SK-N-SH (cell line): Measurements from ENCODE around the gene CDRT15. TPM values are rescaled to one million over a fixed set of nuclear protein-coding genes. Genes with fewer than 3 reads are reported as not detected.

ENCODE experiments used
- CTCF ChIA-PET: fragments of 300-600, 350-600 bp; formaldehyde crosslinking; extraction: SDS; loops from one replicate; lab custom pipeline; 2021; lab: Yijun Ruan, JAX
- POLR2A ChIA-PET: fragments of 350-600 bp; sonication (Branson Sonifier 250); formaldehyde crosslinking; extraction: SDS; loops from one replicate; lab custom pipeline; 2020; ENCODE audit warnings: antibody characterized with exemption, inconsistent platforms; lab: Yijun Ruan, JAX
- DNase-seq: peaks from one replicate; pipeline ENCODE4 v3.0.0; 2012
- H2AFZ ChIP-seq: fragments of 200-600 bp; sonication (generic); 2 replicates; pipeline ENCODE4 v1.8.1; 2016; ENCODE audit warnings: antibody characterized with exemption, mild to moderate bottlenecking, low read depth
- H3F3A ChIP-seq: fragments of 200-600 bp; sonication (generic); replicated peaks from 2 replicates; pipeline ENCODE3; 2016; ENCODE audit warnings: antibody characterized with exemption, mild to moderate bottlenecking; ENCODE audit not compliant: insufficient read depth
- H3K27ac ChIP-seq, 2 experiments: fragments of 200-500 bp in 1 of 2; fragments of 200-600 bp in 1 of 2; sonication (Bioruptor generic) in 1 of 2; sonication (generic), shearing (Covaris generic) in 1 of 2; 2 replicates each; pipeline versions ENCODE4 v1.5.1 to v1.6.1; 2014 to 2016; ENCODE audit warnings: low read depth in 2 of 2, inconsistent platforms in 1 of 2, low read length in 1 of 2, mild to moderate bottlenecking in 1 of 2, mixed read lengths in 1 of 2
- H3K27me3 ChIP-seq: fragments of 200-600 bp; sonication (generic), shearing (Covaris generic); 2 replicates; pipeline ENCODE4 v1.6.1; 2016; ENCODE audit warnings: mixed run types; ENCODE audit not compliant: insufficient read depth
- H3K36me3 ChIP-seq, 2 experiments: fragments of 200-500 bp in 1 of 2; fragments of 200-600 bp in 1 of 2; sonication (Bioruptor generic) in 1 of 2; sonication (generic) in 1 of 2; replicated peaks in 1 of 2; 2 replicates each; pipeline versions ENCODE3 to v1.5.1; 2014 to 2016; ENCODE audit warnings: low read length in 1 of 2, mild to moderate bottlenecking in 1 of 2; ENCODE audit not compliant: insufficient read depth in 2 of 2, control insufficient read depth in 1 of 2
- H3K4me1 ChIP-seq, 2 experiments: fragments of 200-500 bp in 1 of 2; fragments of 200-600 bp in 1 of 2; sonication (Bioruptor generic) in 1 of 2; sonication (generic), shearing (Covaris generic) in 1 of 2; 2 replicates each; pipeline versions ENCODE4 v1.5.1 to v1.6.1; 2014 to 2016; ENCODE audit warnings: low read depth in 1 of 2, low read length in 1 of 2, mixed run types in 1 of 2; ENCODE audit not compliant: insufficient read depth in 2 of 2, control insufficient read depth in 1 of 2
- H3K4me2 ChIP-seq: fragments of 200-600 bp; sonication (generic), shearing (Covaris generic); 2 replicates; pipeline ENCODE4 v1.6.1; 2017; ENCODE audit warnings: mixed run types
- H3K4me3 ChIP-seq, 2 experiments: fragments of 200-500 bp in 1 of 2; fragments of 200-600 bp in 1 of 2; sonication (Bioruptor generic) in 1 of 2; sonication (generic), shearing (Covaris generic) in 1 of 2; 2 replicates each; pipeline versions ENCODE4 v1.5.1 to v1.8.1; 2014 to 2016; ENCODE audit warnings: low read depth in 2 of 2, inconsistent platforms in 1 of 2, low read length in 1 of 2, mild to moderate bottlenecking in 1 of 2, mixed read lengths in 1 of 2, moderate library complexity in 1 of 2
- H3K79me2 ChIP-seq: fragments of 200-600 bp; sonication (generic); 2 replicates; pipeline ENCODE4 v1.8.1; 2017; ENCODE audit warnings: mild to moderate bottlenecking; ENCODE audit not compliant: insufficient read depth
- H3K9ac ChIP-seq: fragments of 200-600 bp; sonication (generic); 2 replicates; pipeline ENCODE4 v1.6.1; 2017; ENCODE audit warnings: mixed run types
- H3K9me2 ChIP-seq: fragments of 200-600 bp; sonication (generic); 2 replicates; pipeline ENCODE4 v1.6.1; 2017; ENCODE audit warnings: mixed run types
- H3K9me3 ChIP-seq: fragments of 200-600 bp; sonication (generic); 2 replicates; pipeline ENCODE4 v1.6.1; 2017; ENCODE audit warnings: mixed run types, mild to moderate bottlenecking, moderate library complexity
- H4K20me1 ChIP-seq: fragments of 200-600 bp; sonication (generic); 2 replicates; pipeline ENCODE4 v1.6.1; 2017; ENCODE audit warnings: mild to moderate bottlenecking, mixed run types; ENCODE audit not compliant: insufficient read depth
- EP300 ChIP-seq, 2 experiments: IDR thresholded peaks; 2 replicates each; pipeline versions ENCODE4 v1.4.0 to v1.6.1; 2012; ENCODE audit warnings: borderline replicate concordance in 1 of 2, low read depth in 1 of 2, low read length in 1 of 2
- EZH2phosphoT487 ChIP-seq: fragments of 200-600 bp; sonication (generic); IDR thresholded peaks from 2 replicates; pipeline ENCODE4 v1.6.1; 2017; ENCODE audit warnings: low read depth, mixed run types, mild to moderate bottlenecking, antibody characterized with exemption, moderate library complexity, borderline replicate concordance
- FOXJ3 ChIP-seq: sonication (generic); formaldehyde crosslinking; IDR thresholded peaks from 2 replicates; pipeline ENCODE4 v1.5.1; 2020; ENCODE audit warnings: mild to moderate bottlenecking, missing genetic modification reagents
- IRF3 ChIP-seq: fragments of 150-350 bp; IDR thresholded peaks from 2 replicates; pipeline ENCODE4 v1.6.1; 2016; ENCODE audit warnings: mild to moderate bottlenecking, low read depth, low read length
- MEF2A ChIP-seq: IDR thresholded peaks from 2 replicates; pipeline ENCODE4 v1.4.0; 2012; ENCODE audit warnings: low read depth, borderline replicate concordance
- NFIC ChIP-seq: IDR thresholded peaks from 2 replicates; pipeline ENCODE4 v1.4.0; 2012; ENCODE audit warnings: borderline replicate concordance
- NRF1 ChIP-seq: IDR thresholded peaks from 2 replicates; pipeline ENCODE4 v1.6.1; 2012; ENCODE audit warnings: low read depth, mild to moderate bottlenecking, low read length
- RAD21 ChIP-seq: IDR thresholded peaks from 2 replicates; pipeline ENCODE4 v1.6.1; 2012; ENCODE audit warnings: mild to moderate bottlenecking, low read length
- RCOR1 ChIP-seq: fragments of 150-350 bp; IDR thresholded peaks from 2 replicates; pipeline ENCODE4 v1.6.1; 2017; ENCODE audit warnings: antibody characterized with exemption, low read length
- REST ChIP-seq: IDR thresholded peaks from 2 replicates; pipeline ENCODE4 v1.6.1; 2012; ENCODE audit warnings: mild to moderate bottlenecking, low read depth, low read length, moderate library complexity
- RXRA ChIP-seq: IDR thresholded peaks from 2 replicates; pipeline ENCODE4 v1.4.0; 2012; ENCODE audit warnings: low read depth, mild to moderate bottlenecking, borderline replicate concordance
- TCF12 ChIP-seq: IDR thresholded peaks from 2 replicates; pipeline ENCODE4 v1.4.0; 2012
- TEAD4 ChIP-seq: IDR thresholded peaks from 2 replicates; pipeline ENCODE4 v1.4.0; 2012; ENCODE audit warnings: mild to moderate bottlenecking, borderline replicate concordance; ENCODE audit not compliant: insufficient read depth
- USF1 ChIP-seq: IDR thresholded peaks from 2 replicates; pipeline ENCODE4 v1.4.0; 2012; ENCODE audit warnings: low read depth, borderline replicate concordance
- WGBS: methylation state at CpG from one replicate; pipeline ENCODE4 v1.1.6; 2017; ENCODE audit warnings: low lambda C conversion rate; 5-methylcytosine and 5-hydroxymethylcytosine counted together
- polyA plus RNA-seq, 3 experiments: library from polyadenylated mRNA; depleted of rRNA; stranded (reverse); fragments of >200 nt; gene quantifications; 2 replicates each; pipeline ENCODE4 v1.2.3, GENCODE V29; 2012

CDRT15 gene
- polyA plus RNA-seq, 1 of the 3 experiments (the other 2 are of a cell fraction), result not detected

- no peak overlapping the region for H3K27ac ChIP-seq
- H3K9ac ChIP-seq, result no peak overlapping the region
- DNase-seq, result no peak
- H3K27me3 ChIP-seq, result no peaks in the 10 kb centered on the region
- no peaks in the 10 kb centered on the region for H3K9me2 ChIP-seq
- POLR2A ChIA-PET, result interaction anchor here (1.2 kb wide), 1 partner anchor 18 kb away, joined by 3 read pairs; no protein-coding TSS in a partner anchor
- 93% methylated on average over 4 of the region's 4 CpGs for WGBS
- H2AFZ ChIP-seq, result no peak overlapping the region
- H3K36me3 ChIP-seq, result no peaks in the 10 kb centered on the region
- H3F3A ChIP-seq, result no peaks in the 10 kb centered on the region
- no peaks in the 10 kb centered on the region for H3K9me3 ChIP-seq
- CTCF ChIA-PET, result interaction anchor here (0.7 kb wide), 1 partner anchor 895 kb away, joined by 3 read pairs; no protein-coding TSS in a partner anchor
- H3K79me2 ChIP-seq, result no peaks in the 10 kb centered on the region
- TF ChIP-seq FOXJ3 (CRISPR knock-in tag), result no peak
- TF ChIP-seq RCOR1, result no peak
- TF ChIP-seq EZH2phosphoT487, result no peak
- no peak for TF ChIP-seq TCF12
- H3K4me2 ChIP-seq, result no peak overlapping the region
- H4K20me1 ChIP-seq, result no peaks in the 10 kb centered on the region
- H3K4me3 ChIP-seq, result no peak overlapping the region
- H3K4me1 ChIP-seq, result peaks cover 0 to 21% of the 10 kb centered on the region in 2 experiments; a peak in 2 of 4 replicates
Measured at GRCh38 chr17:14200354-14200753, 36.3 kb downstream of the CDRT15 start.

GRCh38 chr17:14199601-14200000 is 37.1 kb downstream of the CDRT15 start:
- no peaks in the 10 kb centered on the region for H3K79me2 ChIP-seq
- ChIA-PET POLR2A (interaction anchor here (1.2 kb wide), 1 partner anchor 18 kb away, joined by 3 read pairs; no protein-coding TSS in a partner anchor), CTCF (interaction anchor here (0.7 kb wide), 1 partner anchor 894 kb away, joined by 3 read pairs; no protein-coding TSS in a partner anchor)
- H3K4me3 ChIP-seq, result no peak overlapping the region
- H3K4me2 ChIP-seq, result no peak overlapping the region
- H3K4me1 ChIP-seq, result peaks cover 0 to 21% of the 10 kb centered on the region in 2 experiments; a peak in 2 of 4 replicates
- no peaks in the 10 kb centered on the region for H3F3A ChIP-seq
- no peak overlapping the region for H3K27ac ChIP-seq
- no peak overlapping the region for H3K9ac ChIP-seq
- no peaks in the 10 kb centered on the region for H3K36me3 ChIP-seq
- H4K20me1 ChIP-seq, result no peaks in the 10 kb centered on the region
- TF ChIP-seq EP300 (IDR thresholded peaks at IDR 0.05; ENCODE audit: borderline replicate concordance in 1 of 2, low read depth in 1 of 2, low read length in 1 of 2) (no peak), TCF12 (no peak), RAD21 (no peak), IRF3 (no peak), NFIC (no peak), RXRA (no peak), USF1 (no peak), NRF1 (no peak), REST (no peak), MEF2A (no peak), TEAD4 (no peak), EZH2phosphoT487 (no peak)
- H2AFZ ChIP-seq, result no peak overlapping the region
- no peaks in the 10 kb centered on the region for H3K27me3 ChIP-seq
- no peak for DNase-seq
- no peaks in the 10 kb centered on the region for H3K9me2 ChIP-seq
- WGBS, result 94% methylated on average over 5 of the region's 5 CpGs
- H3K9me3 ChIP-seq, result no peaks in the 10 kb centered on the region
